Measurements from ENCODE around the gene SMIM38. TPM values are rescaled to one million over a fixed set of nuclear protein-coding genes. Genes with fewer than 3 reads are reported as not detected.

The SMIM38 gene
- total and polyA plus RNA-seq, 9 of the 15 experiments (the other 6 are each of a cell fraction or from before 2014, with no cell fraction given): 0.07 to 1.2 (median 0.21) TPM; not detected in 2

- Histone ChIP-seq H4K20me1 (replicated peaks; ENCODE audit: control insufficient read depth, insufficient read depth, low read length) (peaks cover 13% of the 10 kb centered on the region; the same call in 1 of the 2 replicates), H3K79me2 (ENCODE audit: control insufficient read depth, insufficient read depth, low read length) (no peaks in the 10 kb centered on the region), H3K4me3 (no peak overlapping the region), H3K27me3 (ENCODE audit: control insufficient read depth in 2 of 2, insufficient read depth in 2 of 2, low read length in 2 of 2) (peaks cover 47 to 86% of the 10 kb centered on the region in 2 experiments), H3K27ac (ENCODE audit: extremely low read depth, low read depth, low read length) (no peak overlapping the region), H3K9me3 (replicated peaks; ENCODE audit: control insufficient read depth, insufficient read depth, low read depth, low read length) (peaks cover 3% of the 10 kb centered on the region; the same call in 1 of the 2 replicates), H3K9ac (ENCODE audit: insufficient read depth in 1 of 2, low read depth in 2 of 2, low read length in 2 of 2) (peak overlapping the region in 1 of 2 experiments; percentile 35; a peak in 2 of 4 replicates), H2AFZ (ENCODE audit: low read depth, low read length) (no peak overlapping the region), H3K9me1 (ENCODE audit: control insufficient read depth, insufficient read depth, low read length) (no peaks in the 10 kb centered on the region), H3K36me3 (ENCODE audit: control insufficient read depth, insufficient read depth, low read length) (no peaks in the 10 kb centered on the region), H3K4me2 (ENCODE audit: insufficient read depth, low read length) (no peak overlapping the region), H3K4me1 (replicated peaks in 1 of 2; ENCODE audit: control insufficient read depth in 2 of 2, insufficient read depth in 2 of 2, low read length in 2 of 2) (peaks cover 0 to 13% of the 10 kb centered on the region in 2 experiments; a peak in 2 of 5 replicates)
- no TSS peak for BruUV-seq (replicated peaks)
- intact Hi-C loops (cut with micrococcal nuclease) (no loop called here), in situ Hi-C loops (cut with MboI) (no loop called here)
- FAIRE-seq (no peak), ATAC-seq (peak; percentile 29; the same call in 1 of the 3 replicates), DNase-seq (ENCODE audit: extremely low read depth in 1 of 4, low spot score in 3 of 4) (peak in 2 of 4 experiments; percentile 32 to 36)
- POLR2A ChIA-PET: interaction anchor here (1.0 kb wide), 1 partner anchor 43 kb away, joined by 3 read pairs; no protein-coding TSS in a partner anchor
- CTCF ChIA-PET (ENCODE audit: low intra/inter-chr PET ratio): interaction anchor here (0.6 kb wide), 1 partner anchor 19 kb away, joined by 3 read pairs; no protein-coding TSS in a partner anchor
- WGBS (ENCODE audit: insufficient coverage, low coverage, missing lambda C conversion rate): 6% methylated on average over 36 of the region's 41 CpGs
- TF ChIP-seq, protein P1, sequence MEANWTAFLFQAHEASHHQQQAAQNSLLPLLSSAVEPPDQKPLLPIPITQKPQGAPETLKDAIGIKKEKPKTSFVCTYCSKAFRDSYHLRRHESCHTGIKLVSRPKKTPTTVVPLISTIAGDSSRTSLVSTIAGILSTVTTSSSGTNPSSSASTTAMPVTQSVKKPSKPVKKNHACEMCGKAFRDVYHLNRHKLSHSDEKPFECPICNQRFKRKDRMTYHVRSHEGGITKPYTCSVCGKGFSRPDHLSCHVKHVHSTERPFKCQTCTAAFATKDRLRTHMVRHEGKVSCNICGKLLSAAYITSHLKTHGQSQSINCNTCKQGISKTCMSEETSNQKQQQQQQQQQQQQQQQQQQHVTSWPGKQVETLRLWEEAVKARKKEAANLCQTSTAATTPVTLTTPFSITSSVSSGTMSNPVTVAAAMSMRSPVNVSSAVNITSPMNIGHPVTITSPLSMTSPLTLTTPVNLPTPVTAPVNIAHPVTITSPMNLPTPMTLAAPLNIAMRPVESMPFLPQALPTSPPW (CRISPR knock-in tag; IDR thresholded peaks at IDR 0.05): peak; percentile 39
- TF ChIP-seq ZNF589 (CRISPR knock-in tag; IDR thresholded peaks at IDR 0.05; ENCODE audit: low read depth) (no peak), ZNF507 (tag; conservative IDR thresholded peaks at IDR 0.05) (no peak), PRMT5 (CRISPR knock-in tag; IDR thresholded peaks at IDR 0.05) (no peak), ZNF280A (IDR thresholded peaks at IDR 0.05; ENCODE audit: low read depth, partially characterized antibody) (no peak), TFAP4 (CRISPR knock-in tag; IDR thresholded peaks at IDR 0.05; ENCODE audit: borderline replicate concordance) (peak; percentile 74; the same call in 1 of the 2 replicates), DIDO1 (tag; IDR thresholded peaks at IDR 0.05; ENCODE audit: low read depth) (no peak), ZNF12 (CRISPR knock-in tag; IDR thresholded peaks at IDR 0.05) (0 out of 2 replicates have a peak, but pooled peaks have one; percentile 30), PTTG1 (tag; IDR thresholded peaks at IDR 0.05; ENCODE audit: low read depth) (no peak)
- TF ChIP-seq, protein P2, sequence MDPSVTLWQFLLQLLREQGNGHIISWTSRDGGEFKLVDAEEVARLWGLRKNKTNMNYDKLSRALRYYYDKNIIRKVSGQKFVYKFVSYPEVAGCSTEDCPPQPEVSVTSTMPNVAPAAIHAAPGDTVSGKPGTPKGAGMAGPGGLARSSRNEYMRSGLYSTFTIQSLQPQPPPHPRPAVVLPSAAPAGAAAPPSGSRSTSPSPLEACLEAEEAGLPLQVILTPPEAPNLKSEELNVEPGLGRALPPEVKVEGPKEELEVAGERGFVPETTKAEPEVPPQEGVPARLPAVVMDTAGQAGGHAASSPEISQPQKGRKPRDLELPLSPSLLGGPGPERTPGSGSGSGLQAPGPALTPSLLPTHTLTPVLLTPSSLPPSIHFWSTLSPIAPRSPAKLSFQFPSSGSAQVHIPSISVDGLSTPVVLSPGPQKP (CRISPR knock-in tag; IDR thresholded peaks at IDR 0.05): no peak
- TF ChIP-seq, protein P3, sequence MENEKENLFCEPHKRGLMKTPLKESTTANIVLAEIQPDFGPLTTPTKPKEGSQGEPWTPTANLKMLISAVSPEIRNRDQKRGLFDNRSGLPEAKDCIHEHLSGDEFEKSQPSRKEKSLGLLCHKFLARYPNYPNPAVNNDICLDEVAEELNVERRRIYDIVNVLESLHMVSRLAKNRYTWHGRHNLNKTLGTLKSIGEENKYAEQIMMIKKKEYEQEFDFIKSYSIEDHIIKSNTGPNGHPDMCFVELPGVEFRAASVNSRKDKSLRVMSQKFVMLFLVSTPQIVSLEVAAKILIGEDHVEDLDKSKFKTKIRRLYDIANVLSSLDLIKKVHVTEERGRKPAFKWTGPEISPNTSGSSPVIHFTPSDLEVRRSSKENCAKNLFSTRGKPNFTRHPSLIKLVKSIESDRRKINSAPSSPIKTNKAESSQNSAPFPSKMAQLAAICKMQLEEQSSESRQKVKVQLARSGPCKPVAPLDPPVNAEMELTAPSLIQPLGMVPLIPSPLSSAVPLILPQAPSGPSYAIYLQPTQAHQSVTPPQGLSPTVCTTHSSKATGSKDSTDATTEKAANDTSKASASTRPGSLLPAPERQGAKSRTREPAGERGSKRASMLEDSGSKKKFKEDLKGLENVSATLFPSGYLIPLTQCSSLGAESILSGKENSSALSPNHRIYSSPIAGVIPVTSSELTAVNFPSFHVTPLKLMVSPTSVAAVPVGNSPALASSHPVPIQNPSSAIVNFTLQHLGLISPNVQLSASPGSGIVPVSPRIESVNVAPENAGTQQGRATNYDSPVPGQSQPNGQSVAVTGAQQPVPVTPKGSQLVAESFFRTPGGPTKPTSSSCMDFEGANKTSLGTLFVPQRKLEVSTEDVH (IDR thresholded peaks at IDR 0.05; ENCODE audit: low read depth, partially characterized antibody): no peak
Measured at GRCh38 chr11:69115586-69116560, 39.9 kb upstream of the SMIM38 start.
